HepG2 (cell line): Measurements from ENCODE around the gene STBD1.

ENCODE experiments used
- ETV6 ChIP-seq: sonication (generic); formaldehyde crosslinking; conservative IDR thresholded peaks from 2 replicates; pipeline ENCODE4 v1.4.0; 2020; ENCODE audit warnings: missing genetic modification reagents
- FOXP1 ChIP-seq, 2 experiments: fragments of 450-650 bp in 1 of 2; IDR thresholded peaks; 2 replicates each; pipeline ENCODE4 v1.6.1; 2017 to 2018; ENCODE audit warnings: antibody characterized with exemption in 1 of 2
- NCOR1 ChIP-seq: fragments of 200-600 bp; sonication (generic); IDR thresholded peaks from 2 replicates; pipeline ENCODE4 v1.7.0; 2017; ENCODE audit warnings: antibody characterized with exemption, low read length, borderline replicate concordance
- REST ChIP-seq, 2 experiments: IDR thresholded peaks; 2 replicates each; pipeline ENCODE4 v1.6.1; 2011 to 2012; ENCODE audit warnings: low read length in 2 of 2, borderline replicate concordance in 1 of 2, low read depth in 1 of 2, mild to moderate bottlenecking in 1 of 2, moderate library complexity in 1 of 2
- SNAPC4 ChIP-seq: sonication (generic); formaldehyde crosslinking; IDR thresholded peaks from 2 replicates; pipeline ENCODE4 v1.4.0; 2020; ENCODE audit warnings: mild to moderate bottlenecking, missing genetic modification reagents

DNA sequence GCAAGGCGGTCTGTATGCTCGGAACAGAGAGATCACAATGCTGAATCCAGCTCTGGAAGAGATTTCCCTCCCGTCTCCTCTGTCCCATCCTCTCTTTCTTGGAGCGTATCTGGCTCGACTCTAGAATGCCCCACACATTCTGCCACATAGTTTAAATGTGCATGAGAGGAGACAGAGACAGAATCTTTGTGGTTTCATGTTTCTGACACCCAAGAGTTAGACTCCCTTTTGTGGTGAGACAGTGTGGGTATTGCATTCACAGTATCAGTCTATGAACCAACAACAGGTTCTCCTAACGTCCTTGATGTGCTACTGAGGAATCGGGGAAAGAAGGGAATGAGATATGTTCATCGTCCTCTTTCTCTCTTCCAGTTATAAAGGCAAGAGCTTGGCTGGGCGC lies 29.7 kb upstream of the STBD1 start:
- TF ChIP-seq REST (IDR thresholded peaks at IDR 0.05; ENCODE audit: borderline replicate concordance in 1 of 2, low read depth in 1 of 2, low read length in 2 of 2) = no peak
- TF ChIP-seq FOXP1 (IDR thresholded peaks at IDR 0.05) = no peak
- TF ChIP-seq FOXP1 (CRISPR knock-in tag; IDR thresholded peaks at IDR 0.05) = no peak
- no peak for TF ChIP-seq ETV6
- no peak for TF ChIP-seq NCOR1
- no peak for TF ChIP-seq SNAPC4
